HG03045 (cell line): Measurements from ENCODE around the gene MPZL2.
A peak's percentile ranks its signal among the peaks of the same experiment; 100 is the strongest.

ENCODE experiments used
- ATAC-seq: cut with Tn5 transposase; IDR thresholded peaks from one replicate; pipeline ENCODE4 v1.9.1; 2021; ENCODE audit warnings: mild to moderate bottlenecking, moderate library complexity; ENCODE audit not compliant: unreplicated experiment

The MPZL2 gene

GRCh38 chr11:118243993-118244762 is 19.9 kb downstream of the MPZL2 start:
- ATAC-seq: no peak

GRCh38 chr11:118243161-118243560 is 20.9 kb downstream of the MPZL2 start:
- ATAC-seq: no peak

GRCh38 chr11:118241764-118242098 is 22.4 kb downstream of the MPZL2 start:
- no peak for ATAC-seq

- ATAC-seq: peak; percentile 81
Measured at GRCh38 chr11:118240999-118241763, 22.9 kb downstream of the MPZL2 start.

- no peak for ATAC-seq
Measured at GRCh38 chr11:118239509-118240205, 24.4 kb downstream of the MPZL2 start.

DNA sequence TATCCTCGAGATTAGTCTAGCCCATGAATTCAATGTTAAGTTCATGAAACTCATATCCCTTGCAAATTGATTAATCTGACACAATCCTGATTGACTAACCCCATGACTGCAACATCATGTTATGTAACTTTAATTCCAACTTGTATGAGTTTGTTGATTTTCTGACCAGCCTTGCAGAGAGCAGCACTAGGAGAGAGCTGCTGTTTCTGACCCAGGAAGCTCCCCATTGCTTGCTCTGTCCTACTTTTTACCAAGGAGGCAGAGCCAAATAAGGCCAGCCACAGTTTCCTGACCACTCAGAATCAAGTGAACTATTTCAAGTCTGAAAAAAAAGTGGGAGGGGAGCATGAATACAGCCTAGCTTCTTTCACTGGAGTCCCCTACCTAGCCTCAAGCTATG is 25.2 kb downstream of the MPZL2 start:
- ATAC-seq: no peak

DNA sequence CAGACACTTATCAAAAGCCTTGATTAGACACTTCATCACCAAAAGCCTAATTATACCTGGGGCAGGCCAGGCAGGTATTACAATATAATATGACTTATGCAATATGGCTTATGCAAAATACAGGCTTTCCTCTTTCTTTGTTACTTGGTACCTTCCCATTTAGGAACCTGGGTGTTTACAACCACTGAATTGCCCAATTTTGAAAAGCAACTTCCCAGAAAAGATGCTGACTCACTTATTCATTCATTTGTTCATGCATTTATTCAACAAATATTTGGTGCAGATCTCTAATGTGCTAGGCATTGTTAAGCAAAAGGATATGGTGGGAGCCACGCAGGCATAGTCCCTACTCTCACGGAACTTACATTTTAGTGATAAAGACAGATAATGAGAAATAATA is 25.7 kb downstream of the MPZL2 start:
- no peak for ATAC-seq

DNA sequence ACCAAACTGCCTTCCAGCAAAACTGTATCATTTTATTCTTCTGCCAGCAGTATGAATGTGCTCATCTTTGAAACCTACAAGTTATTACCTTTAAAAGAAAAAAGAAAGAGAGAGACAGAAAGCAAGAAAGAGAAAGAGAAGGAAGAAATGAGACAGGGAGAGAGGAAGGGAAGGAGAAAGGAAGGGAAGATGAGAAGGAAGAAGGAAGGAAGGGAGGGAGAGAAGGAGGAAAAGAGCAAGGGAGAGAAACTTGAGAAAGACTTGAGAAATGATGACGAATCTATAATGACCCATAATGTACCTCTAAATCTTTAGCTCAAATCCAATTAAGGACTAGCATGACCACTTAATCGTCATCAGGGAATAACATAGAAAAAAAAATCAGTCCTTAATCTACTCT is 27.9 kb downstream of the MPZL2 start:
- no peak for ATAC-seq

DNA sequence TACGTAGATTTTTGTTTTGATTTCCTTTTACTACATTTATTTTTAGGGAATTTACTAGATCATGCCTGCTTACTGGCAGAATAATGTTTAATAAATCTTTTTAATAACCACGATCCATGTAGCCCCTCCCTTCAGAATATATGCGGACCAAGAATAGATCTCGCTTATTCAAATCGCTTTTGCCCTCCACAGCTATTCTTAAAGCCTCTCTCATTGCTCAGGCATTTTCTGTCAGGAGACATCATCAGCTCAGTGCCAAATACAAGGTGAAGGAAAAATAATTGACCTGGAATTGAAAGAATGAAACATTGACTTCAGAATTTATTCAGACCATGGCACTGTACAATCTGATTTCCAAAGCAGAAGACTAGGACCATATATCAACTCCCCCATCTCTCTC is 29.3 kb downstream of the MPZL2 start:
- ATAC-seq: no peak

GRCh38 chr11:118233850-118234249 is 30.2 kb downstream of the MPZL2 start:
- no peak for ATAC-seq

GRCh38 chr11:118233377-118233776 is 30.7 kb downstream of the MPZL2 start:
- ATAC-seq: no peak

DNA sequence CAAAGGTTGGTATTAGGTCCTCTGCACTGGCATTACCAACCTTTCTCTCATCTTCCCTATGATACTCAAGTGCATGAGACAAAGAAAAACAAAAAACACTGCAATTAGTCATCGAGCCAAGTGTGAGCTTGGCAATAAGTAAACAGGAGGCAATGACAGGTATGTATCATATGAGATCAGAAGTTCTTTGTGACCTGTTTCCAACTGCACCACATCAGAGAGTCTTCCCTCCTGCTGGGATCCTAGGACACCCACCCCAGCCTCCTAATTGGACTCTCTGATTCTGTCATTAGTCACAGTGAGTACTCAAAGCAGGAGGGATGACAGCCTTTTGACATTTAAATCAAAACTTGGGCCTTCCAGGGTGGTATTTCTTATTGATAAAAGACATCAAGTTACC is 31.4 kb downstream of the MPZL2 start:
- no peak for ATAC-seq

GRCh38 chr11:118231461-118231860 is 32.6 kb downstream of the MPZL2 start:
- ATAC-seq: no peak

GRCh38 chr11:118230088-118230487 is 34.0 kb downstream of the MPZL2 start:
- ATAC-seq: no peak

- no peak for ATAC-seq
Measured at GRCh38 chr11:118229274-118229847, 34.7 kb downstream of the MPZL2 start.

- ATAC-seq: peak; percentile 45
Measured at GRCh38 chr11:118227865-118228785, 36.0 kb downstream of the MPZL2 start.

DNA sequence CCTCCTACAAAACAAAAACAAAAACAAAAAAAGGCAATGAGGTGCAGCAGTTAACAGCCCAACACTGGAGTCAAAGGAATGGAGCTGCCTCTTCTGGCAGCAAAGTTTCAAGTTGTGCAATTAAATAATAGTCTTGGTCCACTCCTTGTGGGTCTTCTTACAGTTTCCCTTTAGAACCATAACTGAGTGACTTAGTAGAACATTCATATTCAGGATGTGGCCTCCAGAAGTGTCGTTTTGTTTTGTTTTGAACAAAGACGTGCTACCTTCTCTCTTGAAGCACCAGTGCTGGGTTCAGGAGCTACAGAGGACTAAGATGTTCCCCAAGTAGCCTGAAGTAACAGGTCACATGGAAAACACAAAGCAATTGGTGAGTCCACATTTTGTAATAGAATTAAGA is 37.3 kb downstream of the MPZL2 start:
- ATAC-seq: no peak

DNA sequence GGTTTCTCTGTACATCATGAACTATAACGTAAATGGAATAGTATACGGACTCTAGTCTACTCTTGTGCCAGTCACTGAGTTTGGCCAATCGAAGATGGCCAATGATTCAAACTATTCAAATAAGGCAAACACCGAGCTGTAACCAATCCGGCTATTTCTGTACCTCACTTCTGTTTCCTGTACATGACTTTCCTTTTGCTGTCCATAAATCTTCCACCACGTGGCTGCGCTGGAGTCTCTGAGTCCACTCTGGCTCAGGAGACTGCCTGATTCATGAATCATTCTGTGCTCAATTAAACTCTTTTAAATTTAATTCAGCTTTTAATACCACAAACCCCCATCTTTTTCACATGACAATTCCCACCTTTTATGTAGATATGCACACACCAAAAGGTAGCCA is 37.8 kb downstream of the MPZL2 start:
- no peak for ATAC-seq

- ATAC-seq: no peak
Measured at GRCh38 chr11:118224511-118225188, 39.4 kb downstream of the MPZL2 start, which contains the start of gene JAML. Gene JAML (minus strand): TSS chr11:118225011. CDS start chr11:118214866, 10,145 bp downstream.

DNA sequence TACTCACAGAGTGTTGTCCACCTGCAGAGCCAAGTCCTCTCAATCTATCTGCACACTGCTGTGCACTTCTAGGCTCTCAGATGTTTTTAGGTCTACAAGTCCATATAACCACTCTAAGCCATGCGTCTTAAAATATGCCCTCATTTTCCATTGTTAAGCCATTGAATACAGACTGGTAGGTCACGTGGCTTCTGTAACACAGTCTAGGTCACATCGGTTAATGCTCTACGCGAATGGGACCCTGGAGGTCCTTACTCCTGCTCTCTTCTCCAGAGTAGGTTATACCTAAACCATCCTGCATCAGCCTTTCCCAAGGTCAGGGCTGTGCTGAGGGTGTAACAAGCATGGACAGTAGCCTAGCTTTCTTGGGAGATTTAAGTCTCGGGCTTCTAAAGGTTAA is 40.1 kb downstream of the MPZL2 start:
- no peak for ATAC-seq
